KMS-11 (cell line): ENCODE data around the gene HAUS3.
"Not testable (repeated sequence)": the region's sequence is repeated elsewhere in the genome, so short reads cannot be mapped to it uniquely, and the experiment has no call there.

Source experiments
- H2AFZ ChIP-seq: fragments of 200-600 bp; sonication (generic); 2 replicates; pipeline ENCODE4 v1.6.1; 2016; ENCODE audit warnings: antibody characterized with exemption, mixed run types, low read depth
- H3K27ac ChIP-seq: fragments of 200-600 bp; sonication (generic); 2 replicates; pipeline ENCODE4 v1.6.1; 2016; ENCODE audit warnings: mild to moderate bottlenecking, mixed run types
- H3K27me3 ChIP-seq: fragments of 200-600 bp; sonication (generic); 2 replicates; pipeline ENCODE4 v1.6.1; 2017; ENCODE audit warnings: mild to moderate bottlenecking, low read depth, mixed run types, moderate library complexity; ENCODE audit not compliant: insufficient read depth
- H3K36me3 ChIP-seq: fragments of 200-600 bp; sonication (generic); 2 replicates; pipeline ENCODE4 v1.6.1; 2017; ENCODE audit warnings: mild to moderate bottlenecking, mixed run types; ENCODE audit not compliant: insufficient read depth
- H3K4me1 ChIP-seq: fragments of 200-600 bp; sonication (generic); 2 replicates; pipeline ENCODE4 v1.6.1; 2016; ENCODE audit warnings: mild to moderate bottlenecking, low read depth, mixed run types; ENCODE audit not compliant: poor library complexity, severe bottlenecking
- H3K4me2 ChIP-seq: fragments of 200-600 bp; sonication (generic); 2 replicates; pipeline ENCODE4 v1.7.0; 2016; ENCODE audit warnings: mild to moderate bottlenecking, mixed run types
- H3K4me3 ChIP-seq: fragments of 200-600 bp; sonication (generic); IDR thresholded peaks from 2 replicates; pipeline ENCODE4 v1.6.1; 2017; ENCODE audit warnings: low read depth, low read length, mixed read lengths; ENCODE audit not compliant: insufficient read depth
- H3K79me2 ChIP-seq: fragments of 200-600 bp; sonication (generic); 2 replicates; pipeline ENCODE4 v1.6.1; 2016; ENCODE audit warnings: low read depth, mixed run types; ENCODE audit not compliant: insufficient read depth
- H3K9ac ChIP-seq: fragments of 200-600 bp; sonication (generic); 2 replicates; pipeline ENCODE4 v1.6.1; 2016; ENCODE audit warnings: mild to moderate bottlenecking, mixed run types
- H4K20me1 ChIP-seq: fragments of 200-600 bp; sonication (generic); 2 replicates; pipeline ENCODE4 v1.6.1; 2016; ENCODE audit warnings: mild to moderate bottlenecking, mixed run types; ENCODE audit not compliant: insufficient read depth
- TF ChIP-seq, protein P1 (sequence below): fragments of 200-600 bp; sonication (generic); conservative IDR thresholded peaks from 2 replicates; pipeline ENCODE4 v1.6.1; 2017; ENCODE audit warnings: low read depth, mild to moderate bottlenecking, antibody characterized with exemption, low read length, moderate library complexity, mixed read lengths

The HAUS3 gene

DNA sequence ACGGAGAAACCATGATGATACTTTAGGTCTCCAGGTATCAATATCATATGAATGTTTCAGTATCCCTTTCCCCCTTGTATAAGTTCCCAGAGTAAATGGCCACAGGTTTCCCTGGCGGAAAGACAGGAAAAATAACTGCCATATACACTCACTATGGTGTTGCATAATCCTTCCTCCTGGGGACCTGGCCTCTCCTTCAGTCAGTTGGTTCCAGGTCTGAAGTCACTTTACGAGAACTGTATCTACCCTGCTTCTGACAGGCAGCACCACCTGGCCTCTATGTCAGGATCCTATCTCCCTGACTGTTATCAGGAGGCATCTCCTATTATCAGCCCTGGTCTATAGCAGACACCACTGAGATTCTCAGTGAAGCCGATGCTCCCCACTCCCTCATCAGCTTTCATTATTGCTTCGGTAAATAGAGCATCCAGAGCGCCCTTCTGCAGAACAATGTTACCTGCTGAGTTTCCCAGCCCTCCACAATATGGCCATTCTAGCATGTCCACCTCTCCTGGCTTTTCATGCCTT lies 22.6 kb downstream of the HAUS3 start:
- Histone ChIP-seq H2AFZ (no peak overlapping the region), H4K20me1 (no peaks in the 10 kb centered on the region), H3K9ac (no peak overlapping the region), H3K79me2 (no peaks in the 10 kb centered on the region), H3K4me1 (peaks cover 35% of the 10 kb centered on the region), H3K27ac (no peak overlapping the region), H3K4me3 (no peak overlapping the region), H3K36me3 (no peaks in the 10 kb centered on the region), H3K27me3 (no peaks in the 10 kb centered on the region), H3K4me2 (no peak overlapping the region)
- TF ChIP-seq, protein P1, sequence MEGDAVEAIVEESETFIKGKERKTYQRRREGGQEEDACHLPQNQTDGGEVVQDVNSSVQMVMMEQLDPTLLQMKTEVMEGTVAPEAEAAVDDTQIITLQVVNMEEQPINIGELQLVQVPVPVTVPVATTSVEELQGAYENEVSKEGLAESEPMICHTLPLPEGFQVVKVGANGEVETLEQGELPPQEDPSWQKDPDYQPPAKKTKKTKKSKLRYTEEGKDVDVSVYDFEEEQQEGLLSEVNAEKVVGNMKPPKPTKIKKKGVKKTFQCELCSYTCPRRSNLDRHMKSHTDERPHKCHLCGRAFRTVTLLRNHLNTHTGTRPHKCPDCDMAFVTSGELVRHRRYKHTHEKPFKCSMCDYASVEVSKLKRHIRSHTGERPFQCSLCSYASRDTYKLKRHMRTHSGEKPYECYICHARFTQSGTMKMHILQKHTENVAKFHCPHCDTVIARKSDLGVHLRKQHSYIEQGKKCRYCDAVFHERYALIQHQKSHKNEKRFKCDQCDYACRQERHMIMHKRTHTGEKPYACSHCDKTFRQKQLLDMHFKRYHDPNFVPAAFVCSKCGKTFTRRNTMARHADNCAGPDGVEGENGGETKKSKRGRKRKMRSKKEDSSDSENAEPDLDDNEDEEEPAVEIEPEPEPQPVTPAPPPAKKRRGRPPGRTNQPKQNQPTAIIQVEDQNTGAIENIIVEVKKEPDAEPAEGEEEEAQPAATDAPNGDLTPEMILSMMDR = no peak

DNA sequence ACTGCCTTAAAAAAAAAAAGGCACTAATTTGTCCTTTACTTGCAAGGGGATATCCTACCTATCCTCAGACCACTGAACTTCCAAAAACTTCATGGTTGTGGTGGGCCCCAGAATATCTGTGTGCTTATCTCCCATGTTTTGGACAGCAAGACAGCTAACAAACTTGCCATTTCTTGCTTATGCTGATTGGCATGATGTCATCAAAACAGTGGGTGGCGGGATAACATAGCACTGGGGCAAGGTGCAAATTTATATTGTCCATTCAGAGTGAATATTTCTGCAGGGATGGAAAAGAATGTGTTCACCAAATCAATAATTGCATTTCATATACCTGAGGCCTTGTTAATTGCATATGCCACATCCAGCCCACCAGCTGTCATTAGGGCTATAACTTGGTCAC lies 23.5 kb downstream of the HAUS3 start:
- H3K27me3 ChIP-seq = no peaks in the 10 kb centered on the region
- no peak overlapping the region for H3K4me3 ChIP-seq
- peaks cover 28% of the 10 kb centered on the region for H3K4me1 ChIP-seq
- TF ChIP-seq, protein P1 = no peak
- H3K4me2 ChIP-seq = no peak overlapping the region
- H2AFZ ChIP-seq = no peak overlapping the region
- no peaks in the 10 kb centered on the region for H3K79me2 ChIP-seq
- H3K27ac ChIP-seq = no peak overlapping the region
- H3K36me3 ChIP-seq = no peaks in the 10 kb centered on the region
- no peaks in the 10 kb centered on the region for H4K20me1 ChIP-seq
- H3K9ac ChIP-seq = no peak overlapping the region

DNA sequence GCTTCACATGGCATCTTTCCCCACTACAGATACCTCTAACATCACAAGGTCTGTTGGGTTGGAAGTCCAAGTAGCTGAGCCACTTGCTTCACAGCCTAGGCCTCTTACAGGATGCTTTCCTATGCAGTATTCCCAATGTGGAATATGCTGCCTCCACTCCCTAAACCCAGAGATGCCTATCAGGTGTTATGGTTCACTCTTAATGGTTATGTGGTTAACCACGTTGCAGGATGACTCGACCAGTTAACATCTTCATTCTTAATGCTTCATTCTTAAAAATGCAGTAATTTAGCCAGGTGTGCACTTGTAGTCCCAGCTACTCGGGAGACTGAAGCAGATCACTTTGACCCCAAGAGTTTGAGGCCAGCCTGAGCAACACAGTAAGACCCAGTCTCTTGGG lies 24.2 kb downstream of the HAUS3 start:
- Histone ChIP-seq H3K36me3 (no peaks in the 10 kb centered on the region), H3K4me2 (no peak overlapping the region), H3K27me3 (no peaks in the 10 kb centered on the region), H3K79me2 (no peaks in the 10 kb centered on the region), H3K9ac (no peak overlapping the region), H3K27ac (no peak overlapping the region), H2AFZ (no peak overlapping the region), H3K4me1 (peaks cover 21% of the 10 kb centered on the region), H3K4me3 (no peak overlapping the region), H4K20me1 (no peaks in the 10 kb centered on the region)
- TF ChIP-seq, protein P1 = no peak

DNA sequence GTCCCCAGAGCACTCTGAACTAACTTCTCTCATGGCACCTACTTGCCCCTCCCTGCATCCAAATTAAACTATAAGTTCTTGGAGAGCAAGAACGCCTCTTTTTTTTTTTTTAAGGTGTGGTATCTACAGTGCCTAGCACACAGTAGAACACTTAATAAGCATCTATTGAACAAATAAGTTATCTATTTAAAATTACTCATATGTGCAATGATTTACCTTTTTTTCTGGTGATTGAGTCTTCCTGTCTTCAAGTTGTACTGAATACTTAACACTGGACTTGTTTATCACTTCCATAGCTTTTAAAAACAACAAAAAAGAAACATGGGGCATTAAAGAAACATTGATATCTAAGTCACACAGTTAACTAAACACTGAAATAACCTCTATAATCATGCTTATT lies 29.1 kb downstream of the HAUS3 start:
- Histone ChIP-seq H2AFZ (no peak overlapping the region), H3K4me1 (peaks cover 3% of the 10 kb centered on the region), H3K36me3 (no peaks in the 10 kb centered on the region), H4K20me1 (no peaks in the 10 kb centered on the region), H3K4me3 (no peak overlapping the region), H3K4me2 (no peak overlapping the region), H3K27ac (no peak overlapping the region), H3K9ac (no peak overlapping the region), H3K27me3 (no peaks in the 10 kb centered on the region), H3K79me2 (no peaks in the 10 kb centered on the region)
- TF ChIP-seq, protein P1 = no peak

DNA sequence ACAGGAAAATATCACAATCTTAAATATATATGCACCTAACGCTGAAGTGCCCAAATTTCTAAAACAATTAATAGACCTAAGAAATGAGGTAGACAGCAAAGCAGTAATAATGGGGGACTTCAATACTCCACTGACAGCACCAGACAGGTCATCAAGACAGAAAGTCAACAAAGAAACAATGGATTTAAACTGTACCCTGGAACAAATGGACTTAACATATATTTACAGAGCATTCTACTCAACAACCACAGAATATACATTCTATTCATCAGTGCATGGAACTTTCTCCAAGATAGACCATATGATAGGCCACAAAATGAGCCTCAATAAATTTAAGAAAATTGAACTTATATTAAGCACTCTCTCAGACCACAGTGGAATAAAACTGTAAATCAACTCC lies 39.1 kb downstream of the HAUS3 start:
- not testable (repeated sequence) for H3K36me3 ChIP-seq, H4K20me1 ChIP-seq, H3K4me1 ChIP-seq, H3K27me3 ChIP-seq, H3K4me3 ChIP-seq, H2AFZ ChIP-seq, H3K27ac ChIP-seq, H3K4me2 ChIP-seq, H3K9ac ChIP-seq, H3K79me2 ChIP-seq
